ENCODE results near the gene WFIKKN2. TPM values are rescaled to one million over a fixed set of nuclear protein-coding genes. Genes with fewer than 3 reads are reported as not detected.
A peak's percentile ranks its signal among the peaks of the same experiment; 100 is the strongest.

Gene WFIKKN2
- total RNA-seq, 1 experiment from 2014 or later: 0.05 TPM

- H3K9ac ChIP-seq (ENCODE audit: low read length): no peak overlapping the region
- H3K27me3 ChIP-seq (ENCODE audit: insufficient read depth, low read length): no peaks in the 10 kb centered on the region
- H4K20me1 ChIP-seq (ENCODE audit: insufficient read depth): peaks cover 23% of the 10 kb centered on the region
- peaks cover 12 to 34% of the 10 kb centered on the region in 2 experiments for H3K4me1 ChIP-seq (ENCODE audit: control insufficient read depth in 1 of 2, insufficient read depth in 2 of 2, low read length in 2 of 2)
- peaks cover 11 to 13% of the 10 kb centered on the region in 2 experiments for H3K36me3 ChIP-seq (ENCODE audit: control insufficient read depth in 1 of 2, insufficient read depth in 2 of 2, low read length in 2 of 2)
- H3K4me2 ChIP-seq (ENCODE audit: low read length): peak overlapping the region; percentile 93; the same call in 1 of the 2 replicates
- ATAC-seq (no peak), DNase-seq (ENCODE audit: low read depth, low spot score) (peak; percentile 36)
- BruUV-seq (replicated peaks): no TSS peak
- TF ChIP-seq ZNF274 (IDR thresholded peaks at IDR 0.05; ENCODE audit: low read depth, low read length) (no peak), FOSL1 (IDR thresholded peaks at IDR 0.05; ENCODE audit: low read depth) (no peak), CTCF (IDR thresholded peaks at IDR 0.05 in 2 of 3, conservative IDR thresholded peaks at IDR 0.05 in 1 of 3; ENCODE audit: borderline replicate concordance in 1 of 3, insufficient read depth in 1 of 3, low read depth in 2 of 3, low read length in 2 of 3) (peak in 2 of 3 experiments; percentile 93 to 94; a peak in 5 of 6 replicates), SP1 (IDR thresholded peaks at IDR 0.05; ENCODE audit: low read depth) (no peak), RAD21 (IDR thresholded peaks at IDR 0.05; ENCODE audit: low read depth) (peak; percentile 70), CBX3 (IDR thresholded peaks at IDR 0.05; ENCODE audit: low read depth) (no peak)
- CTCF ChIA-PET: interaction anchor here (0.6 to 4.5 kb wide), 16 partner anchors 9 to 290 kb away, joined by 3 to 51 read pairs (median 4); partner anchors contain the start of gene NME1
- intact Hi-C loops (cut with micrococcal nuclease): loop anchor here (1.0 to 10.0 kb wide), 2 partner anchors 87 to 229 kb away; partner anchors contain the start of gene ABCC3
- H2AFZ ChIP-seq (ENCODE audit: low read depth, low read length, poor library complexity, severe bottlenecking): no peak overlapping the region
- no peaks in the 10 kb centered on the region for H3K9me3 ChIP-seq (ENCODE audit: control insufficient read depth in 1 of 2, insufficient read depth in 1 of 2, low read depth in 1 of 2, low read length in 2 of 2)
- H3K9me2 ChIP-seq (ENCODE audit: insufficient read depth): no peaks in the 10 kb centered on the region
- POLR2A ChIA-PET: interaction anchor here (0.7 to 6.1 kb wide), 8 partner anchors 11 to 103 kb away, joined by 3 to 88 read pairs (median 4); no protein-coding TSS in a partner anchor
- peaks cover 36% of the 10 kb centered on the region for H3K79me2 ChIP-seq (ENCODE audit: insufficient read depth, low read length)
- RAD21 ChIA-PET (ENCODE audit: low non-redundant PET in 1 of 2, low total read pairs in 2 of 2, uncharacterized antibody in 2 of 2, unreplicated experiment in 2 of 2): interaction anchor here (1.0 to 1.3 kb wide), 4 partner anchors 10 to 91 kb away, joined by 3 to 5 read pairs (median 4); no protein-coding TSS in a partner anchor
- no peak overlapping the region for H3K4me3 ChIP-seq (replicated peaks in 1 of 2; ENCODE audit: low read depth in 1 of 2, low read length in 2 of 2)
- no peak overlapping the region for H3K27ac ChIP-seq (ENCODE audit: low read depth, low read length)
These were observed 27.9 kb downstream of the WFIKKN2 start for GRCh38 chr17:50863221-50863843.
